GM23338 (cell line): ENCODE results near the gene DCAF17. TPM values are rescaled to one million over a fixed set of nuclear protein-coding genes. Genes with fewer than 3 reads are reported as not detected.

Experiments used
- ATAC-seq: fragments of 200-7000 bp; cut with Tn5 transposase; 3 replicates; pipeline ENCODE4 v1.9.1; 2020
- DNase-seq: peaks from one replicate; pipeline ENCODE4 v3.0.0-alpha.2; 2015; ENCODE audit warnings: low spot score
- H2AFZ ChIP-seq: fragments of 200-600 bp; sonication (generic); 2 replicates; pipeline ENCODE4 v1.8.0; 2016; ENCODE audit warnings: antibody characterized with exemption, mild to moderate bottlenecking, moderate library complexity
- H3F3A ChIP-seq: fragments of 200-600 bp; sonication (generic); replicated peaks from 2 replicates; pipeline ENCODE4 v1.8.0; 2017; ENCODE audit warnings: antibody characterized with exemption, mixed run types, low read depth
- H3K27ac ChIP-seq: fragments of 200-600 bp; sonication (generic); 2 replicates; pipeline ENCODE4 v1.6.1; 2016; ENCODE audit warnings: low read depth
- H3K27me3 ChIP-seq: fragments of 200-600 bp; sonication (generic); 2 replicates; pipeline ENCODE4 v1.8.0; 2016; ENCODE audit warnings: mild to moderate bottlenecking, mixed run types, moderate library complexity; ENCODE audit not compliant: insufficient read depth
- H3K36me3 ChIP-seq: fragments of 200-600 bp; sonication (generic); 2 replicates; pipeline ENCODE4 v1.8.0; 2016; ENCODE audit warnings: mild to moderate bottlenecking; ENCODE audit not compliant: insufficient read depth
- H3K4me1 ChIP-seq: fragments of 200-600 bp; sonication (generic); 2 replicates; pipeline ENCODE4 v1.8.0; 2016; ENCODE audit warnings: mild to moderate bottlenecking, moderate library complexity; ENCODE audit not compliant: insufficient read depth
- H3K4me2 ChIP-seq: fragments of 200-600 bp; sonication (generic); 2 replicates; pipeline ENCODE4 v1.7.1; 2017; ENCODE audit warnings: mixed run types
- H3K4me3 ChIP-seq: fragments of 200-600 bp; sonication (generic); 2 replicates; pipeline ENCODE4 v1.6.1; 2016; ENCODE audit warnings: mixed run types
- H3K79me2 ChIP-seq: fragments of 200-600 bp; sonication (generic); replicated peaks from 2 replicates; pipeline ENCODE4 v1.8.0; 2017; ENCODE audit warnings: mild to moderate bottlenecking; ENCODE audit not compliant: insufficient read depth
- H3K9me2 ChIP-seq: fragments of 200-600 bp; sonication (generic); 2 replicates; pipeline ENCODE4 v1.8.0; 2017; ENCODE audit not compliant: insufficient read depth
- H4K20me1 ChIP-seq: fragments of 200-600 bp; sonication (generic); replicated peaks from 2 replicates; pipeline ENCODE4 v1.8.0; 2017; ENCODE audit warnings: mild to moderate bottlenecking; ENCODE audit not compliant: insufficient read depth
- H3K27ac Mint-ChIP-seq: 2 replicates; pipeline ENCODE4 v1.8.0; 2020; ENCODE audit warnings: inconsistent platforms, mild to moderate bottlenecking, moderate library complexity, mixed read lengths
- H3K27me3 Mint-ChIP-seq: 3 replicates; pipeline ENCODE4 v1.8.0; 2022; ENCODE audit warnings: low read depth, mild to moderate bottlenecking, moderate library complexity, mixed read lengths, inconsistent platforms; ENCODE audit not compliant: insufficient read depth, poor library complexity
- H3K36me3 Mint-ChIP-seq: 3 replicates; pipeline ENCODE4 v1.8.0; 2021; ENCODE audit warnings: low read depth, mild to moderate bottlenecking, inconsistent platforms, moderate library complexity, mixed read lengths
- H3K4me1 Mint-ChIP-seq: 3 replicates; pipeline ENCODE4 v1.8.0; 2020; ENCODE audit warnings: mild to moderate bottlenecking, inconsistent platforms, mixed read lengths
- H3K4me3 Mint-ChIP-seq: 3 replicates; pipeline ENCODE4 v1.8.0; 2021; ENCODE audit warnings: moderate library complexity, mild to moderate bottlenecking, inconsistent platforms, mixed read lengths
- H3K9me3 Mint-ChIP-seq: 3 replicates; pipeline ENCODE4 v1.8.0; 2020; ENCODE audit warnings: moderate library complexity, mild to moderate bottlenecking, inconsistent platforms, mixed read lengths
- CREB1 ChIP-seq: fragments of 250-450 bp; sonication (Bioruptor Pico); IDR thresholded peaks from 2 replicates; pipeline ENCODE4 v1.5.0; 2020; ENCODE audit warnings: low read depth, mild to moderate bottlenecking, moderate library complexity
- EZH2phosphoT487 ChIP-seq: fragments of 200-600 bp; sonication (generic); IDR thresholded peaks from one replicate; pipeline ENCODE4 v1.8.1; 2018; ENCODE audit warnings: antibody characterized with exemption; ENCODE audit not compliant: unreplicated experiment
- POLR2AphosphoS5 ChIP-seq: IDR thresholded peaks from 2 replicates; pipeline ENCODE4 v1.6.1; 2016; ENCODE audit warnings: antibody characterized with exemption, low read depth
- REST ChIP-seq: IDR thresholded peaks from one replicate; pipeline ENCODE4 v1.6.1; 2018; ENCODE audit warnings: antibody characterized with exemption; ENCODE audit not compliant: unreplicated experiment
- ZNF114 ChIP-seq: fragments of 250-450 bp; sonication (Bioruptor Pico); IDR thresholded peaks from 2 replicates; pipeline ENCODE4 v1.5.0; 2020; ENCODE audit warnings: mild to moderate bottlenecking, moderate library complexity
- ZNF331 ChIP-seq: fragments of 250-450 bp; sonication (Bioruptor Pico); IDR thresholded peaks from 2 replicates; pipeline ENCODE4 v1.5.0; 2020; ENCODE audit warnings: low read depth, mild to moderate bottlenecking, moderate library complexity
- ZNF462 ChIP-seq: fragments of 250-450 bp; sonication (Bioruptor Pico); IDR thresholded peaks from 2 replicates; pipeline ENCODE4 v1.5.0; 2020; ENCODE audit warnings: mild to moderate bottlenecking, moderate library complexity
- polyA plus RNA-seq: library from polyadenylated mRNA; unstranded; fragments of >200 nt; fragmentation: Nextera tagmentation; extraction: Ambion mirVana; gene quantifications from 2 replicates; pipeline ENCODE4 v1.2.1, GENCODE V29; 2016
- total RNA-seq: library from RNA; depleted of rRNA; stranded (reverse); fragments of >200 nt; shearing (Covaris generic); gene quantifications from 2 replicates; pipeline ENCODE4 v1.2.3, GENCODE V29; 2014
- TF ChIP-seq, protein P1 (sequence below), 2 experiments: fragments of 200-600 bp in 1 of 2; sonication (generic) in 1 of 2; conservative IDR thresholded peaks; 2 replicates each; pipeline versions ENCODE4 v1.5.1 to v1.6.1; 2016 to 2017; ENCODE audit warnings: antibody characterized with exemption in 2 of 2, low read depth in 2 of 2, mild to moderate bottlenecking in 2 of 2, moderate library complexity in 1 of 2
- TF ChIP-seq, protein P2 (sequence below): IDR thresholded peaks from 2 replicates; pipeline ENCODE4 v1.6.1; 2016; ENCODE audit warnings: antibody characterized with exemption

The DCAF17 gene
- total and polyA plus RNA-seq, 2 experiments from 2014 or later = 11.0 to 37.3 TPM

DNA sequence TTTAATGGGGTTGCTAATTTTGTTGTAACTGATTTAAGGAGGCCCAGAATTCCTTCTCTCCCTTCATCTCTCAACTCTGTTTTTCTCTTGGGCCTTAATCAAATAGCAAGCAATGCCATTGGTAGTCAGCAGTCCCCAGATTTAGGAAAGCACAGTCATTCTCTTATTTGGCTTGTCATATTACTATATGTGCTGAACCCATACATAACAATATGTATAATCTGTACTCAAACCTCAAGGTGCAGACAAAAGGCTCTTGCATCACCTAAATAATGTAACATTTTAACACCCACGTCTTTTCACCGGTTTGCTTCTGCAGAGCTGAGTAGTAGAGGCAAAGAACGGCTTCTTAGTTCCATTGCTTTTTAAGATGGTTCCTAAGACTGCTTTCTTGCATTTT, 33.6 kb upstream of the DCAF17 start (continued):
- no peak for TF ChIP-seq ZNF462 (CRISPR knock-in tag)

DNA sequence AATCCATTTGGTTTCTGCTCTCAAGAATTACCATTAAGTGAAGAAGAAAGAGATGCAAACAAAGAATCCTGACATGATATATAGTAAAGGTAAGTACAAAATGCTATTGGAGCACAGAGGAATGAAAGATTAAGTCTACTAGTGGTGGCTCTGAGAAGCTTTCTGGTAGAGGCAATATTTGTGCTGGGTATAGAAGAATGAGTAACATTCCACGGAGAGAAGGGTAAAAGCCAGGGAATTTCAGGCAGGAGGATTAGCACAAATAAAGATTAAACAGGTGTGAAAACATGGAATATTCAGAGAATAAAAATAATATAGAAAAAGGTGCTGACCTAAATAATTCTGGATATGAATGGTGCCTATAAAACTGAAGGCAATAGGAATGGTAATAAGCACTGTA, 32.1 kb upstream of the DCAF17 start:
- H3K9me3 Mint-ChIP-seq = peaks cover 10% of the 10 kb centered on the region
- H3K4me1 ChIP-seq = peaks cover 19% of the 10 kb centered on the region
- no peak for TF ChIP-seq CREB1 (CRISPR knock-in tag)
- TF ChIP-seq, protein P1, sequence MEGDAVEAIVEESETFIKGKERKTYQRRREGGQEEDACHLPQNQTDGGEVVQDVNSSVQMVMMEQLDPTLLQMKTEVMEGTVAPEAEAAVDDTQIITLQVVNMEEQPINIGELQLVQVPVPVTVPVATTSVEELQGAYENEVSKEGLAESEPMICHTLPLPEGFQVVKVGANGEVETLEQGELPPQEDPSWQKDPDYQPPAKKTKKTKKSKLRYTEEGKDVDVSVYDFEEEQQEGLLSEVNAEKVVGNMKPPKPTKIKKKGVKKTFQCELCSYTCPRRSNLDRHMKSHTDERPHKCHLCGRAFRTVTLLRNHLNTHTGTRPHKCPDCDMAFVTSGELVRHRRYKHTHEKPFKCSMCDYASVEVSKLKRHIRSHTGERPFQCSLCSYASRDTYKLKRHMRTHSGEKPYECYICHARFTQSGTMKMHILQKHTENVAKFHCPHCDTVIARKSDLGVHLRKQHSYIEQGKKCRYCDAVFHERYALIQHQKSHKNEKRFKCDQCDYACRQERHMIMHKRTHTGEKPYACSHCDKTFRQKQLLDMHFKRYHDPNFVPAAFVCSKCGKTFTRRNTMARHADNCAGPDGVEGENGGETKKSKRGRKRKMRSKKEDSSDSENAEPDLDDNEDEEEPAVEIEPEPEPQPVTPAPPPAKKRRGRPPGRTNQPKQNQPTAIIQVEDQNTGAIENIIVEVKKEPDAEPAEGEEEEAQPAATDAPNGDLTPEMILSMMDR (conservative IDR thresholded peaks at IDR 0.05; ENCODE audit: low read depth in 2 of 2) = no peak
- TF ChIP-seq, protein P2, sequence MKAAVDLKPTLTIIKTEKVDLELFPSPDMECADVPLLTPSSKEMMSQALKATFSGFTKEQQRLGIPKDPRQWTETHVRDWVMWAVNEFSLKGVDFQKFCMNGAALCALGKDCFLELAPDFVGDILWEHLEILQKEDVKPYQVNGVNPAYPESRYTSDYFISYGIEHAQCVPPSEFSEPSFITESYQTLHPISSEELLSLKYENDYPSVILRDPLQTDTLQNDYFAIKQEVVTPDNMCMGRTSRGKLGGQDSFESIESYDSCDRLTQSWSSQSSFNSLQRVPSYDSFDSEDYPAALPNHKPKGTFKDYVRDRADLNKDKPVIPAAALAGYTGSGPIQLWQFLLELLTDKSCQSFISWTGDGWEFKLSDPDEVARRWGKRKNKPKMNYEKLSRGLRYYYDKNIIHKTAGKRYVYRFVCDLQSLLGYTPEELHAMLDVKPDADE = no peak
- no peak for TF ChIP-seq EZH2phosphoT487
- no peak for TF ChIP-seq REST
- TF ChIP-seq ZNF114 (CRISPR knock-in tag) = no peak
- no peak for TF ChIP-seq ZNF331 (CRISPR knock-in tag)
- TF ChIP-seq POLR2AphosphoS5 = no peak
- peaks cover 73% of the 10 kb centered on the region for H3K79me2 ChIP-seq
- peaks cover 12% of the 10 kb centered on the region; the same call in 1 of the 2 replicates for H3K36me3 ChIP-seq
- no peak overlapping the region for H3K4me3 Mint-ChIP-seq
- no peaks in the 10 kb centered on the region for H3F3A ChIP-seq
- peaks cover 32% of the 10 kb centered on the region for H3K4me1 Mint-ChIP-seq
- H3K27ac ChIP-seq = no peak overlapping the region
- H4K20me1 ChIP-seq = no peaks in the 10 kb centered on the region
- DNase-seq = no peak
- no peaks in the 10 kb centered on the region for H3K27me3 ChIP-seq
- no peak for ATAC-seq
- H3K4me3 ChIP-seq = no peak overlapping the region
- H3K36me3 Mint-ChIP-seq = peaks cover 31% of the 10 kb centered on the region
- H3K9me2 ChIP-seq = peaks cover 10% of the 10 kb centered on the region
- peaks cover 2% of the 10 kb centered on the region for H3K27me3 Mint-ChIP-seq
- no peak overlapping the region for H3K27ac Mint-ChIP-seq
- no peak overlapping the region for H3K4me2 ChIP-seq
- no peak overlapping the region for H2AFZ ChIP-seq
